Measurements from ENCODE around the gene USP53.

USP53 gene

GRCh38 chr4:119212964-119213606 lies 572 bp downstream of the USP53 start (continued):
- TF ChIP-seq PBX3 (CRISPR knock-in tag; IDR thresholded peaks at IDR 0.05) (no peak), ZNF23 (tag by site-specific recombination; IDR thresholded peaks at IDR 0.05; ENCODE audit: borderline replicate concordance) (no peak), AEBP2 (tag by site-specific recombination; IDR thresholded peaks at IDR 0.05; ENCODE audit: borderline replicate concordance) (no peak), KLF1 (tag by site-specific recombination; IDR thresholded peaks at IDR 0.05) (no peak), ZNF155 (tag by site-specific recombination; IDR thresholded peaks at IDR 0.05) (no peak), ZNF560 (tag by site-specific recombination; IDR thresholded peaks at IDR 0.05; ENCODE audit: borderline replicate concordance) (no peak), ZNF366 (tag by site-specific recombination; conservative IDR thresholded peaks at IDR 0.05) (no peak), ZFP3 (tag by site-specific recombination; IDR thresholded peaks at IDR 0.05; ENCODE audit: low read depth) (no peak), OSR2 (tag by site-specific recombination; IDR thresholded peaks at IDR 0.05) (peak; percentile 37), ZNF48 (tag by site-specific recombination; IDR thresholded peaks at IDR 0.05) (no peak), ZNF341 (tag by site-specific recombination; IDR thresholded peaks at IDR 0.05; ENCODE audit: low read depth) (no peak; the same call in 1 of the 2 replicates), ZSCAN23 (tag by site-specific recombination; IDR thresholded peaks at IDR 0.05) (no peak), ZNF350 (tag by site-specific recombination; IDR thresholded peaks at IDR 0.05) (no peak), ATF2 (tag by site-specific recombination; IDR thresholded peaks at IDR 0.05; ENCODE audit: low read depth) (no peak), KLF10 (tag by site-specific recombination; IDR thresholded peaks at IDR 0.05) (no peak), ZNF621 (tag by site-specific recombination; IDR thresholded peaks at IDR 0.05) (no peak), PRDM1 (tag by site-specific recombination; IDR thresholded peaks at IDR 0.05) (peak; percentile 16; the same call in 1 of the 2 replicates), ZNF785 (tag by site-specific recombination; IDR thresholded peaks at IDR 0.05) (no peak), ZNF266 (tag by site-specific recombination; IDR thresholded peaks at IDR 0.05; ENCODE audit: low read depth) (no peak), ZBTB8A (tag by site-specific recombination; IDR thresholded peaks at IDR 0.05) (peak; percentile 63), CTCF (tag by site-specific recombination; IDR thresholded peaks at IDR 0.05) (peak; percentile 88), KLF7 (tag by site-specific recombination; IDR thresholded peaks at IDR 0.05; ENCODE audit: borderline replicate concordance) (no peak), SP7 (tag by site-specific recombination; IDR thresholded peaks at IDR 0.05) (peak; percentile 59; the same call in 1 of the 2 replicates), ZNF211 (tag by site-specific recombination; IDR thresholded peaks at IDR 0.05; ENCODE audit: low read depth) (no peak), ZBTB10 (tag by site-specific recombination; IDR thresholded peaks at IDR 0.05) (no peak), ZNF623 (tag by site-specific recombination; IDR thresholded peaks at IDR 0.05) (no peak), ZSCAN30 (tag by site-specific recombination; IDR thresholded peaks at IDR 0.05) (peak; percentile 7; the same call in 1 of the 2 replicates), ZNF157 (tag by site-specific recombination; IDR thresholded peaks at IDR 0.05) (no peak), ZNF664 (tag by site-specific recombination; IDR thresholded peaks at IDR 0.05) (no peak), ZNF777 (tag by site-specific recombination; IDR thresholded peaks at IDR 0.05; ENCODE audit: borderline replicate concordance) (no peak), ZFP41 (tag by site-specific recombination; IDR thresholded peaks at IDR 0.05; ENCODE audit: borderline replicate concordance) (no peak), ZNF214 (tag by site-specific recombination; IDR thresholded peaks at IDR 0.05; ENCODE audit: borderline replicate concordance) (no peak), GLI4 (tag by site-specific recombination; IDR thresholded peaks at IDR 0.05) (no peak), ZNF140 (tag by site-specific recombination; IDR thresholded peaks at IDR 0.05) (no peak)
